ENCODE data around the gene RNF115. TPM values are rescaled to one million over a fixed set of nuclear protein-coding genes. Genes with fewer than 3 reads are reported as not detected.
A peak's percentile ranks its signal among the peaks of the same experiment; 100 is the strongest.
"Not testable (repeated sequence)": the region's sequence is repeated elsewhere in the genome, so short reads cannot be mapped to it uniquely, and the experiment has no call there.

The RNF115 gene
- total RNA-seq, 4 donors from 2014 or later = 7.0 to 12.8 (median 9.3) TPM

DNA sequence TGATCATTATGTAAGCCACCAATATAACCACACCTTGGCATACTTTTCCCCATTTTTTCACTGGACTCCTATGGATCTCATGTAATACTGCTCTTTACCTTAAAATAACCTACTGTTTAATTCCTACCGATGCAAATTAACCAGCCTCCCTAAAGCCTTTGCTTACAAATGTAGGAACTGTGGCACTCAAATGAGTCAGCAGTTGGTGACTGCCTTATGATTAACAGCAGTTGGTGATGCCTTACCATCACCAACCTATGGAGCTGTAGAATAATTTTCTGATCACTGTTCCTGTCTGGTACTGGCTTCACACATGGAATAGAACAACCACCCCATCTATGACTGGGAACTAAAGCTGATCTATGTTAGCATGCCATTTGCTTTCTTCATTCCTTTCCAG lies 13.8 kb upstream of the RNF115 start:
- H3K4me3 ChIP-seq (ENCODE audit: low read depth, poor library complexity, severe bottlenecking) = no peak overlapping the region
- WGBS, 2 donors = 100% methylated on average over 1 of the region's 1 CpG
- no peak for TF ChIP-seq CTCF (IDR thresholded peaks at IDR 0.05)
- TF ChIP-seq POLR2A (IDR thresholded peaks at IDR 0.05) = no peak
- intact Hi-C loops (cut with DNase I; ENCODE audit: low total_unique reads) = no loop called here
- no peak for DNase-seq (ENCODE audit: low spot score in 2 of 2)

DNA sequence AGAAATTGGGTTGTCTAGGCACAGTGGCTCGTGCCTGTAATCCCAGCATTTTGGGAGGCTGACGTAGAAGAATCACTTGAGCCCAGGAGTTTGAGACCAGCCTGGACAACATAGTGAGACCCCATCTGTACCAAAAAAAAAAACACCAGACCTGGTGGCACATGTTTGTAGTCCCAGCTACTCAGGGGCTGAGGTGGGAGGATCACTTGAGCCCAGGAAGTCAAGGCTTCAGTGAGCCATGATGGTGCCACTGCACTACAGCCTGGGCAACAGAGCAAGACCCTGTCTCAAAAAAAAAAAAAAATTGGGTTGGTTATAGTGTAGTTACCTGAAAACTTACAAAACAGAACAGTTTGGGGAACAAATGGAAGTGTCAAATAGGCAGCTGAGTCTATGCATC lies 6.9 kb upstream of the RNF115 start:
- intact Hi-C loops (cut with DNase I; ENCODE audit: low total_unique reads); H3K4me3 ChIP-seq (ENCODE audit: low read depth, poor library complexity, severe bottlenecking); DNase-seq (ENCODE audit: low spot score in 2 of 2): not testable (repeated sequence)
- WGBS, 2 donors = 100% methylated on average over 2 of the region's 2 CpGs

- H3K4me3 ChIP-seq (ENCODE audit: low read depth, poor library complexity, severe bottlenecking) = no peak overlapping the region
- intact Hi-C loops (cut with DNase I; ENCODE audit: low total_unique reads) = no loop called here
- TF ChIP-seq CTCF (IDR thresholded peaks at IDR 0.05) = no peak
- TF ChIP-seq POLR2A (IDR thresholded peaks at IDR 0.05) = no peak
- DNase-seq (ENCODE audit: low spot score in 2 of 2) = no peak
These were observed 4.6 kb upstream of the RNF115 start for GRCh38 chr1:145828367-145829026.

- TF ChIP-seq CTCF (IDR thresholded peaks at IDR 0.05) = no peak
- TF ChIP-seq POLR2A (IDR thresholded peaks at IDR 0.05) = no peak
- DNase-seq (ENCODE audit: low spot score in 2 of 2) = no peak
- no peak overlapping the region for H3K4me3 ChIP-seq (ENCODE audit: low read depth, poor library complexity, severe bottlenecking)
- intact Hi-C loops (cut with DNase I; ENCODE audit: low total_unique reads) = no loop called here
These were observed 4.1 kb upstream of the RNF115 start for GRCh38 chr1:145827966-145828365.

DNA sequence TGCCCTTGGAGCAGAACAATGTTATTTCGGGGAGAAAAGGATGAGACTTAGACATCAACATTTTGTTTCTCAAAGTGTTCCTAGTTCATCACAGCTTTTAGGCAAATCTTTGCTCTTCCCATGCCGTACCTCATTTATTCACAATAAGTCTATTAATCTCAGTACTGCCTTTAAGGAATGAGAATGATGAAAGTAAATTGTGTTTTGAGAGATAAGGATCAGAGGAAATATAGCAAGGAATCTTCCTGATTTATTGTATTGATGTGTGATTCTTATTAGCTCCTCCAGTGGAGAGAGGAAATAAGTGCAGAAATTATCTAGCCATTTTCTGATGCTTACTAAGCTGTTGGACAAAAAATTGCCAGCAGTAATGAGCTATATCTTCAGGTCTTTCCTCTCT lies 2.1 kb upstream of the RNF115 start:
- TF ChIP-seq POLR2A (IDR thresholded peaks at IDR 0.05) (no peak), CTCF (IDR thresholded peaks at IDR 0.05) (no peak)

DNA sequence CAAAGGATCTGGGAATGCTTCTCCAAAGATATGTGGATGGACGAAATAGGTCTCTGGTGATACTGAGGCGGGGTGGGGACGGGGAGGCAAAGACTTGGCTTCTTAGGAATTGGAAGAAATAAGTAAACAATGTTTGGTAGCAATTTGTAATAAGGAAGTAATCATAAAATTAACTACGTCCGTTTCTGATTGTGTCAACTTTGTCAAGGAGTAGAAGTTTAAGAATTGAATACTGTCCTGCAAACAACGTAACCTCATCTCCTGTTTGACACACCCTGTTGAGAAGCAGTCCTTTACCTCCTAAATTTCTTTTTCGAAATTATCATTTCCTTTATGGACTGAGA lies 576 bp upstream of the RNF115 start:
- no peak for DNase-seq (ENCODE audit: low spot score in 2 of 2)
- WGBS, 2 donors = 0% methylated on average over 7 of the region's 7 CpGs
- peak overlapping the region; percentile 73 for H3K4me3 ChIP-seq (ENCODE audit: low read depth, poor library complexity, severe bottlenecking)
- TF ChIP-seq POLR2A (IDR thresholded peaks at IDR 0.05) (no peak), CTCF (IDR thresholded peaks at IDR 0.05) (no peak)
- intact Hi-C loops (cut with DNase I; ENCODE audit: low total_unique reads) = no loop called here

More for the DNA sequence above, 2.1 kb upstream of the RNF115 start:
- DNase-seq (ENCODE audit: low spot score in 2 of 2) = no peak
- no peak overlapping the region for H3K4me3 ChIP-seq (ENCODE audit: low read depth, poor library complexity, severe bottlenecking)
- 90 to 97% methylated on average over 2 of the region's 2 CpGs for WGBS, 2 donors
- intact Hi-C loops (cut with DNase I; ENCODE audit: low total_unique reads) = no loop called here

DNA sequence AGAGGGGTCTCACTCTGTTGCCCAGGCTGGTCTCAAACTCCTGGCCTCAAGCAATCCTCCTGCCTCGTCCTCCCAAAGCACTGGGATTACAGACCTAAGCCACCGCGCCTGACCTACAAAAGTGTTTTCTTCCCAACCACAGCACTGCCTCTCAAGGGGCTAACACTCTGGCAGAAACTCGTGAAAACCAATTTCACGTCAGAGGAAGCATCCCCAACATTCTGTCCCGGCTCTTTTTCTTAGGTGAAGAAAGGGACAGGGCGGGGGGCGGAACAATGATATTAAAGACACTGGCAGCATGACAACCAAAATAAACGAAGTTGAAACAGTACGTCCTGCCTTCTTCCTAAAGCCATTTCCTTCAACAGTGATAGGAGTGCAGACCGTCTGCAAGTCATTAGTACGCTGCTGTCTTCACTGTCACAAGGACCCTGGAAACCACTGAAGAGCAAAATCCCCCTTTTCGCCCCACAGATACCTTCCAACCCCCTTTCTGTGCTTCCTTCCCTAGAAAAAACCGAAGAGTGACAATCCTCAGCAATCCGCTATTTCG lies 1.0 kb downstream of the RNF115 start:
- intact Hi-C loops (cut with DNase I; ENCODE audit: low total_unique reads); DNase-seq (ENCODE audit: low spot score in 2 of 2); H3K4me3 ChIP-seq (ENCODE audit: low read depth, poor library complexity, severe bottlenecking): not testable (repeated sequence)
- WGBS, 2 donors = no CpG with 5 or more reads among the region's 16 CpGs

DNA sequence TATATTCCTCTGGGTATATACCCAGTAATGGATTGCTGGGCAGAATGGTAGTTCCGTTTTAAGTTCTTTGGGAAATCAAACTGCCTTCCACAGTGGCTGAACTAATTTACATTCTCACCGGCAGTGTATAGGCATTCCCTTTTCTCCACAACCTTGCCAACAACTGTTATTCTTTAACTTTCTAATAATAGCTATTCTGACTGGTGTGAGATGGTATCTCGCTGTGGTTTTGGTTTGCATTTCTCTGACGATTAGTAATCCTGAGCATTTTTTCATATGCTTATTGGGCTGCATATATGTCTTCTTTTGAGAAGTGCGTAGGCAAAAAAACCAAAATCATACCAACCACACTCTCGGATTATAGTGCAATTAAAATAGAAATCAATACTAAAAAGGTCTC lies 5.8 kb downstream of the RNF115 start:
- H3K4me3 ChIP-seq (ENCODE audit: low read depth, poor library complexity, severe bottlenecking); intact Hi-C loops (cut with DNase I; ENCODE audit: low total_unique reads); DNase-seq (ENCODE audit: low spot score in 2 of 2): not testable (repeated sequence)
- 47 to 69% methylated on average over 2 of the region's 6 CpGs for WGBS, 2 donors

DNA sequence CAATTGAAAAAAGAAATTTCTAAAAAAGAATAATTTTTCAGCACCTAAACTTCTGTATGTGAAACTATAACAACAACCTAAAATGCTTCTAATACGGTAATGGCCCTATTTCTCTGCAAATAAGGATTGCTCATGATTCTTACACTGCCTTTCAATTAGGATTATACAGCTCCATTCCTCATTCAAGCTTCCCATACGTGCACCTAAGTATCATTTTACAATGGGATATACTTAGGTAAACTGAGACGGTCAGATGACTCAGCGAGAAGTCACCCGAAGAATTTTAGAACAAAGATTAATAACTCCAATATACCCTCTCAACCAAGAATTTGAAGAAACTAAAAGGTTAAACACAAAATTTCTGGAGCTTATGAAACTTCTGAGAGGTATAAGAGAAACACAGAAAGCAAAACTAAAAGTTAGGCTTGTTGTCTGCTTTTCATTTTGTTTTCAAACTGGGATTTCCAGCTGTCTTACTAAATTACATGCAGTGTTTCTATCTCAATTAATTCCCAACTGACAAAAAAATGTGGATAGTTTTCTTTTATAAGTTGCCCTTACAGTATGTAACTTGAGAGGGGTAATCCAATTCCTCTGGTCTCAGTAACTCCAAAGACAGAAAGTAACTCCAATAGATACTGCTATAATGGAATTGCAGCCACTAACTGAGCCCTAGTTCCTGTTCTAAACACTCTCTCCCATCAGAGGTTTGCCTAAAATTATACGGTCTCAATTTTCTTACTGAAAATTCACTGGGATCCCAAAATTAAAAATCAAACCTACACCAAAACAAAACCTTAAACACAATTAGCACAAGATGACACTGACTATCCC lies 10.7 kb downstream of the RNF115 start:
- intact Hi-C loops (cut with DNase I; ENCODE audit: low total_unique reads); H3K4me3 ChIP-seq (ENCODE audit: low read depth, poor library complexity, severe bottlenecking); DNase-seq (ENCODE audit: low spot score in 2 of 2): not testable (repeated sequence)
- 39 to 67% methylated on average over 6 of the region's 6 CpGs for WGBS, 2 donors

All from lower leg skin (tissue), 4 donors.